CD4-positive, alpha-beta T cell (primary cell): ENCODE data around the gene SLC26A4. TPM values are rescaled to one million over a fixed set of nuclear protein-coding genes. Genes with fewer than 3 reads are reported as not detected.
A peak's percentile ranks its signal among the peaks of the same experiment; 100 is the strongest.

ENCODE experiments used
- ATAC-seq: fragments of 200-7000 bp; cut with Tn5 transposase; one replicate; pipeline ENCODE4 v1.10.0; 2022; ENCODE audit warnings: mild to moderate bottlenecking; ENCODE audit not compliant: poor library complexity
- CTCF ChIA-PET: fragments of 350-600 bp; sonication (Branson Sonifier 250); formaldehyde crosslinking; loops from one replicate; lab custom pipeline; 2021; ENCODE audit warnings: antibody characterized with exemption, inconsistent platforms; lab: Charles Lee
- POLR2A ChIA-PET: fragments of 350-600 bp; sonication (Branson Sonifier 250); formaldehyde crosslinking; loops from one replicate; lab custom pipeline; 2021; ENCODE audit warnings: antibody characterized with exemption, inconsistent platforms; lab: Charles Lee
- DNase-seq, 14 experiments: peaks; one replicate each; pipeline ENCODE4 v3.0.0-alpha.2; 2013 to 2020; ENCODE audit warnings: mixed read lengths in 2 of 14
- H3K27ac ChIP-seq, 2 donors: one replicate each; pipeline versions ENCODE4 v1.5.1 to v1.7.0; 2013; ENCODE audit warnings: low read length in 2 of 2, low read depth in 1 of 2, mild to moderate bottlenecking in 1 of 2
- H3K27me3 ChIP-seq, 2 experiments: 1 replicate in 1 of 2; 2 replicates in 1 of 2; pipeline versions ENCODE4 v1.6.1 to v1.7.0; 2013; ENCODE audit warnings: low read length in 2 of 2, control low read depth in 1 of 2, mild to moderate bottlenecking in 1 of 2, moderate library complexity in 1 of 2; ENCODE audit not compliant: insufficient read depth in 2 of 2, control insufficient read depth in 1 of 2
- H3K36me3 ChIP-seq: one replicate; pipeline ENCODE4 v1.6.1; 2013; ENCODE audit warnings: low read length, control low read depth; ENCODE audit not compliant: insufficient read depth
- H3K4me1 ChIP-seq: one replicate; pipeline ENCODE4 v1.6.1; 2013; ENCODE audit warnings: low read length, control low read depth; ENCODE audit not compliant: insufficient read depth
- H3K4me3 ChIP-seq: one replicate; pipeline ENCODE4 v1.5.1; 2013; ENCODE audit warnings: mild to moderate bottlenecking, low read length, moderate library complexity
- H3K9me3 ChIP-seq, 2 experiments: 1 replicate in 1 of 2; 2 replicates in 1 of 2; pipeline versions ENCODE4 v1.6.1 to v1.7.0; 2013; ENCODE audit warnings: low read length in 2 of 2, mild to moderate bottlenecking in 2 of 2, control low read depth in 1 of 2, moderate library complexity in 1 of 2; ENCODE audit not compliant: control insufficient read depth in 1 of 2, insufficient read depth in 1 of 2
- H3K27ac Mint-ChIP-seq: one replicate; pipeline ENCODE4 v1.8.0; 2020; ENCODE audit warnings: mixed read lengths
- H3K27me3 Mint-ChIP-seq: one replicate; pipeline ENCODE4 v1.8.0; 2021; ENCODE audit warnings: mixed read lengths
- H3K36me3 Mint-ChIP-seq: one replicate; pipeline ENCODE4 v1.8.0; 2021; ENCODE audit warnings: low read depth, mixed read lengths
- H3K4me1 Mint-ChIP-seq: one replicate; pipeline ENCODE4 v1.8.0; 2021; ENCODE audit warnings: low read depth, mixed read lengths
- H3K4me3 Mint-ChIP-seq: one replicate; pipeline ENCODE4 v1.8.0; 2020; ENCODE audit warnings: mild to moderate bottlenecking, mixed read lengths
- H3K9me3 Mint-ChIP-seq: one replicate; pipeline ENCODE4 v1.8.0; 2020; ENCODE audit warnings: mixed read lengths
- intact Hi-C, 2 experiments: fragments of 100-400 bp; cut with DNase I in 1 of 2; cut with micrococcal nuclease in 1 of 2; formaldehyde crosslinking; loops; one replicate each; pipeline versions ENCODE4 v1.15.1 to v1.9.0; 2023 to 2025; cut with DNase I, micrococcal nuclease
- total RNA-seq, 174 experiments: library from RNA in 2 of 174; stranded (reverse) in 2 of 174; gene quantifications; one replicate each; pipeline ENCODE4 v1.2.3 and lab custom pipeline; 2021 to 2026
- TF ChIP-seq, protein P1 (sequence below): fragments of 200-600 bp; IDR thresholded peaks from one replicate; pipeline ENCODE4 v1.8.0; 2022; ENCODE audit warnings: antibody characterized with exemption, mild to moderate bottlenecking

The SLC26A4 gene
- total RNA-seq, 2 experiments from 2014 or later, result not detected

DNA sequence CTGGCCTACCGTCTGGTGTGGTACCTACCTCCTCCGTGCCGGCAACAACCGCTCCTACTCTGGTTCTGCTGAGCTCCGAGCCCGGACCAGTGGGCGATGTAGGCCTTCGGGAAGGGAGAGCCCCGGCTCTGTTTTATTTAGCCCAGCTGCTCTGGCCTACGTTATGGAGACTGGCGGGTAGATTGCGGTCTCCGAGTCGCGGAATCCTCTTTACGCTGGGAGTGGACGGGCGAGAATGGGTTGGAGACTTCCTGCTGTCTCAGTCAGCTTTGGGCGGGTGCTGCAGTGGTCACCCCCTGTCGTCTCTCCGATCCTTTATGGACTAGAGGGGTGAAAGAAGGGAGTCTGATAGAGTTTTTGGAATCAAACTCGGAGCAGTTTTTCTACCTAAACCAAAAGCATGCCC, 83.7 kb downstream of the SLC26A4 start:
- Histone ChIP-seq H3K27me3 (no peaks in the 10 kb centered on the region), H3K4me1 (peaks cover 15% of the 10 kb centered on the region), H3K4me3 (peak overlapping the region; percentile 87), H3K9me3 (no peaks in the 10 kb centered on the region), H3K36me3 (peaks cover 5% of the 10 kb centered on the region), H3K27ac (peak overlapping the region; percentile 99)
- Mint-ChIP-seq H3K27ac (peak overlapping the region; percentile 99), H3K9me3 (no peaks in the 10 kb centered on the region), H3K36me3 (peaks cover 51% of the 10 kb centered on the region), H3K4me3 (peak overlapping the region; percentile 93), H3K27me3 (no peaks in the 10 kb centered on the region), H3K4me1 (peaks cover 59% of the 10 kb centered on the region)
- CTCF ChIA-PET, result interaction anchor here (1.9 to 2.0 kb wide), 3 partner anchors 11 to 146 kb away, joined by 5 to 13 read pairs (median 7); partner anchors contain the start of gene DLD
- DNase-seq, result peak in 1 of 14 experiments; percentile 2
- ATAC-seq, result peak; percentile 30
- POLR2A ChIA-PET, result interaction anchor here (0.6 to 6.0 kb wide), 16 partner anchors 8 to 1459 kb away, joined by 3 to 152 read pairs (median 9); partner anchors contain the start of genes COG5, DLD, DNAJB9 and DUS4L
- TF ChIP-seq, protein P1, sequence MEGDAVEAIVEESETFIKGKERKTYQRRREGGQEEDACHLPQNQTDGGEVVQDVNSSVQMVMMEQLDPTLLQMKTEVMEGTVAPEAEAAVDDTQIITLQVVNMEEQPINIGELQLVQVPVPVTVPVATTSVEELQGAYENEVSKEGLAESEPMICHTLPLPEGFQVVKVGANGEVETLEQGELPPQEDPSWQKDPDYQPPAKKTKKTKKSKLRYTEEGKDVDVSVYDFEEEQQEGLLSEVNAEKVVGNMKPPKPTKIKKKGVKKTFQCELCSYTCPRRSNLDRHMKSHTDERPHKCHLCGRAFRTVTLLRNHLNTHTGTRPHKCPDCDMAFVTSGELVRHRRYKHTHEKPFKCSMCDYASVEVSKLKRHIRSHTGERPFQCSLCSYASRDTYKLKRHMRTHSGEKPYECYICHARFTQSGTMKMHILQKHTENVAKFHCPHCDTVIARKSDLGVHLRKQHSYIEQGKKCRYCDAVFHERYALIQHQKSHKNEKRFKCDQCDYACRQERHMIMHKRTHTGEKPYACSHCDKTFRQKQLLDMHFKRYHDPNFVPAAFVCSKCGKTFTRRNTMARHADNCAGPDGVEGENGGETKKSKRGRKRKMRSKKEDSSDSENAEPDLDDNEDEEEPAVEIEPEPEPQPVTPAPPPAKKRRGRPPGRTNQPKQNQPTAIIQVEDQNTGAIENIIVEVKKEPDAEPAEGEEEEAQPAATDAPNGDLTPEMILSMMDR, result no peak
- intact Hi-C loops, result loop anchor here (1.0 to 10.0 kb wide), 8 partner anchors 130 to 1460 kb away; partner anchors contain the start of genes COG5 (in 2 of the 2), DUS4L (in 2 of the 2), HBP1 (in 1 of the 2) and NAMPT (in 1 of the 2)

DNA sequence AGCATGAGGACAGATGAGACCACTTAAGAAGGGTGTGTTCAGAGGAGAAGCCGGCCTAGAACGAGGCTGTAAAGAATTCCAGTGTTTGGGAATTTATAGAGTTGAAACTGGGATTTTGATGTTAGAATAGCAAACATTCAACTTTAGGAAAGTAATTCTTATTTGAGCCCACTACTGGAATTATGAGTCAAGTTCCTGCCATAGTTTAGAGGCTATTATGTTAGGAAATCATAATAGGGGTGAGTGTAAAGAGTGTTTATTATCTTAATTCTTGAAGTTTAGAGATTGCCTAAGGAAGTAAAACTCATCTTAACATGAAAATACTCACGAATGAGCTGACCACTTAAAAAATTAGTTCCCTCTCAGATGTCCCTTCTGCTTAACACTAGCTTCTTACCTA, 85.4 kb downstream of the SLC26A4 start:
- ChIA-PET POLR2A (interaction anchor here (0.9 to 6.0 kb wide), 7 partner anchors 19 to 578 kb away, joined by 4 to 152 read pairs (median 8); partner anchors contain the start of genes COG5, DLD, DUS4L and HBP1), CTCF (interaction anchor here (1.0 to 1.6 kb wide), 2 partner anchors 9 to 129 kb away, joined by 3 to 8 read pairs; no protein-coding TSS in a partner anchor)
- Histone ChIP-seq H3K9me3 (no peaks in the 10 kb centered on the region), H3K4me1 (peaks cover 15% of the 10 kb centered on the region), H3K36me3 (peaks cover 18% of the 10 kb centered on the region), H3K27ac (no peak overlapping the region), H3K4me3 (peak overlapping the region; percentile 87), H3K27me3 (no peaks in the 10 kb centered on the region)
- H3K36me3 Mint-ChIP-seq, result peaks cover 67% of the 10 kb centered on the region
- no peak for DNase-seq
- H3K27me3 Mint-ChIP-seq, result no peaks in the 10 kb centered on the region
- H3K4me3 Mint-ChIP-seq, result peak overlapping the region; percentile 93
- intact Hi-C loops, result loop anchor here (5.0 to 10.0 kb wide), 6 partner anchors 181 to 1461 kb away; partner anchors contain the start of genes COG5 (in 1 of the 2), DUS4L (in 1 of the 2), NAMPT (in 1 of the 2) and PNPLA8 (in 1 of the 2)
- peak overlapping the region; percentile 99 for H3K27ac Mint-ChIP-seq
- H3K4me1 Mint-ChIP-seq, result peaks cover 65% of the 10 kb centered on the region
- TF ChIP-seq, protein P1, result no peak
- ATAC-seq, result no peak
- H3K9me3 Mint-ChIP-seq, result no peaks in the 10 kb centered on the region

DNA sequence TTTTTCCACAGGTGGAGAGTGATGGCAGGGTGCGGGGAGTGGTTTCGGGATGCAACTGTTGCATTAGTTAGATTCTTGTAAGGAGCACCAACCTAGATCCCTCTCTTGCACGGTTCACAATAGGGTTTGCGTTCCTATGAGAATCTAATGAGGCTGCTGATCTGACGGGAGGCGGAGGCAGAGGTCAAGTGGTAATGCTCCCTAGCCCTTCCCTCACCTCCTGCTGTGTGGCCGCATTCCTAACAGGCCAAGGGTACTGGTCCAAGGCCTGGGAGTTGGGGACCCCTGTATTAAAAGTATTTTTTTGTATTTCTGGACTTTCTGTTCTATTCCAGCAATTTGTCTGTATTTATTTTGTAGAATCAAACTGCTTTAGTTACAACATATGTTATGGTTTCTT, 90.5 kb downstream of the SLC26A4 start:
- Mint-ChIP-seq H3K27me3 (no peaks in the 10 kb centered on the region), H3K27ac (peak overlapping the region; percentile 73), H3K36me3 (peaks cover 86% of the 10 kb centered on the region), H3K9me3 (no peaks in the 10 kb centered on the region), H3K4me1 (peaks cover 55% of the 10 kb centered on the region), H3K4me3 (no peak overlapping the region)
- H3K27ac ChIP-seq, result no peak overlapping the region
- POLR2A ChIA-PET, result no interaction called here
- peaks cover 65% of the 10 kb centered on the region for H3K36me3 ChIP-seq
- TF ChIP-seq, protein P1, result no peak
- DNase-seq, result no peak
- CTCF ChIA-PET, result no interaction called here
- intact Hi-C loops, result loop anchor here in 1 of 2 experiments (10.0 kb wide), 1 partner anchor 556 kb away; no protein-coding TSS in a partner anchor
- ATAC-seq, result no peak
- H3K27me3 ChIP-seq, result no peaks in the 10 kb centered on the region
- no peak overlapping the region for H3K4me3 ChIP-seq
- H3K9me3 ChIP-seq, result no peaks in the 10 kb centered on the region
- H3K4me1 ChIP-seq, result peaks cover 3% of the 10 kb centered on the region
